Neuronal stem cell (in vitro differentiated cells): ENCODE measurements around the gene RAD51B.

Experiments used
- DNase-seq: peaks from one replicate; pipeline ENCODE4 v3.0.0-alpha.2; 2013; ENCODE audit warnings: low spot score
- H2AFZ ChIP-seq: one replicate; pipeline ENCODE4 v1.6.1; 2013; ENCODE audit warnings: mild to moderate bottlenecking, low read length, inconsistent platforms
- H2AK5ac ChIP-seq: 2 replicates; pipeline ENCODE4 v1.6.1; 2013; ENCODE audit warnings: low read depth, mild to moderate bottlenecking, inconsistent platforms, low read length, moderate library complexity, mixed read lengths
- H2BK120ac ChIP-seq: 2 replicates; pipeline ENCODE4 v1.6.1; 2013; ENCODE audit warnings: low read depth, mild to moderate bottlenecking, inconsistent platforms, low read length, moderate library complexity, mixed read lengths
- H2BK12ac ChIP-seq: one replicate; pipeline ENCODE4 v1.6.1; 2013; ENCODE audit warnings: low read length, inconsistent platforms
- H2BK15ac ChIP-seq: 2 replicates; pipeline ENCODE4 v1.6.1; 2013; ENCODE audit warnings: mild to moderate bottlenecking, low read length, inconsistent platforms, mixed read lengths
- H2BK5ac ChIP-seq: one replicate; pipeline ENCODE4 v1.6.1; 2013; ENCODE audit warnings: inconsistent platforms, mild to moderate bottlenecking, low read length, moderate library complexity
- H3K14ac ChIP-seq: one replicate; pipeline ENCODE4 v1.6.1; 2013; ENCODE audit warnings: low read length, inconsistent platforms
- H3K18ac ChIP-seq: 2 replicates; pipeline ENCODE4 v1.6.1; 2013; ENCODE audit warnings: low read length, inconsistent platforms
- H3K23ac ChIP-seq: 2 replicates; pipeline ENCODE4 v1.6.1; 2013; ENCODE audit warnings: low read depth, mild to moderate bottlenecking, mixed read lengths, low read length, inconsistent platforms; ENCODE audit not compliant: poor library complexity
- H3K27ac ChIP-seq: replicated peaks from 3 replicates; pipeline ENCODE4 v1.5.1; 2013; ENCODE audit warnings: low read length, inconsistent platforms
- H3K27me3 ChIP-seq, 3 experiments: 2 replicates each; pipeline ENCODE4 v1.6.1; 2013; ENCODE audit warnings: low read length in 3 of 3, mild to moderate bottlenecking in 2 of 3, inconsistent platforms in 1 of 3, low read depth in 1 of 3, mixed read lengths in 1 of 3, moderate library complexity in 1 of 3; ENCODE audit not compliant: control insufficient read depth in 3 of 3, insufficient read depth in 3 of 3
- H3K36me3 ChIP-seq, 2 donors: replicated peaks in 1 of 2; 2 replicates each; pipeline ENCODE4 v1.6.1; 2013; ENCODE audit warnings: low read length in 2 of 2; ENCODE audit not compliant: control insufficient read depth in 2 of 2, insufficient read depth in 2 of 2
- H3K4ac ChIP-seq: 2 replicates; pipeline ENCODE4 v1.6.1; 2013; ENCODE audit warnings: inconsistent platforms, mild to moderate bottlenecking, low read length, moderate library complexity
- H3K4me1 ChIP-seq, 2 donors: 1 replicate in 1 of 2; 2 replicates in 1 of 2; pipeline ENCODE4 v1.6.1; 2013; ENCODE audit warnings: low read length in 2 of 2, low read depth in 1 of 2; ENCODE audit not compliant: control insufficient read depth in 2 of 2, insufficient read depth in 1 of 2
- H3K4me2 ChIP-seq: one replicate; pipeline ENCODE4 v1.6.1; 2013; ENCODE audit warnings: mild to moderate bottlenecking, low read length, inconsistent platforms; ENCODE audit not compliant: insufficient read depth, poor library complexity, severe bottlenecking
- H3K4me3 ChIP-seq, 2 donors: 2 replicates each; pipeline ENCODE4 v1.5.1; 2013; ENCODE audit warnings: low read length in 2 of 2, mild to moderate bottlenecking in 2 of 2, inconsistent platforms in 1 of 2, moderate library complexity in 1 of 2
- H3K79me1 ChIP-seq: one replicate; pipeline ENCODE4 v1.6.1; 2013; ENCODE audit warnings: low read depth, mild to moderate bottlenecking, inconsistent platforms, low read length, moderate library complexity
- H3K9ac ChIP-seq: one replicate; pipeline ENCODE4 v1.6.1; 2013; ENCODE audit warnings: mild to moderate bottlenecking, low read depth, low read length, inconsistent platforms; ENCODE audit not compliant: poor library complexity
- H3K9me3 ChIP-seq, 2 donors: replicated peaks in 1 of 2; 2 replicates each; pipeline versions ENCODE3 to v1.6.1; 2013; ENCODE audit warnings: low read length in 2 of 2, mild to moderate bottlenecking in 2 of 2, inconsistent platforms in 1 of 2, low read depth in 1 of 2, mixed read lengths in 1 of 2, moderate library complexity in 1 of 2; ENCODE audit not compliant: control insufficient read depth in 2 of 2, insufficient read depth in 1 of 2
- H4K8ac ChIP-seq: one replicate; pipeline ENCODE4 v1.6.1; 2013; ENCODE audit warnings: low read depth, mild to moderate bottlenecking, inconsistent platforms, low read length, moderate library complexity
- H4K91ac ChIP-seq: one replicate; pipeline ENCODE4 v1.6.1; 2013; ENCODE audit warnings: low read length, low read depth, mild to moderate bottlenecking, inconsistent platforms; ENCODE audit not compliant: poor library complexity
- WGBS, 2 donors: extraction: QIAGEN DNeasy Blood & Tissue Kit; methylation state at CpG; one replicate each; pipeline ENCODE4 v1.1.7; 2013; ENCODE audit warnings: missing lambda C conversion rate in 2 of 2, mixed read lengths in 1 of 2; ENCODE audit not compliant: insufficient read length in 2 of 2, insufficient replicate concordance in 1 of 2; ENCODE audit errors: extremely low coverage in 2 of 2; 5-methylcytosine and 5-hydroxymethylcytosine counted together

RAD51B gene

DNA sequence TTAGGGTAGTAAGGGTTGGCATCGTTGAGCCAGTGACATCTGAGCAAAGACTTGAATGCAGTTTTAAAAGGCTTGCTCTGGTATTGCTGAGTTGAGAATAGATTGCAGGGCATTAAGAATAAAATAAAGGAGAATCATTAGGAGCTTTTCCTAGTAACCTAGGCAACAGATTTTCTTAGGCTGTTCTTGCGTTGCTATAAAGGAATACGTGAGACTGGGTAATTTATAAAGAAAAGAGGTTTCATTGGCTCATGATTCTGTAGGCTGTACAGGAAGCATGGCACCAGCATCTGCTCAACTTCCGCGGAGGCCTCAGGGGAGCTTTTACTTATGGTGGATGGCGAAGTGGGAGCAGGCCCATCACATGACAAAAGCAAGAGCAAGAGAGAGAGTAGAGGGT lies 97.4 kb downstream of the RAD51B start:
- no peak overlapping the region for H2BK120ac ChIP-seq
- no peak overlapping the region for H4K91ac ChIP-seq
- H3K23ac ChIP-seq = no peak overlapping the region
- whole genome bisulfite sequencing, 2 donors = no CpG with 5 or more reads among the region's 6 CpGs
- no peak overlapping the region for H2BK15ac ChIP-seq
- H3K36me3 ChIP-seq = no peaks in the 10 kb centered on the region
- no peak overlapping the region for H2AFZ ChIP-seq
- no peak overlapping the region for H4K8ac ChIP-seq
- H3K9me3 ChIP-seq = no peaks in the 10 kb centered on the region
- peaks cover 0 to 8% of the 10 kb centered on the region in 2 donors for H3K4me1 ChIP-seq
- no peak overlapping the region for H2AK5ac ChIP-seq
- no peaks in the 10 kb centered on the region for H3K79me1 ChIP-seq
- no peaks in the 10 kb centered on the region for H3K27me3 ChIP-seq
- H3K27ac ChIP-seq = no peak overlapping the region
- no peak overlapping the region for H3K14ac ChIP-seq
- H3K4me3 ChIP-seq = no peak overlapping the region
- no peak overlapping the region for H3K18ac ChIP-seq
- no peak overlapping the region for H2BK12ac ChIP-seq
- no peak overlapping the region for H2BK5ac ChIP-seq
- no peak for DNase-seq
- no peak overlapping the region for H3K9ac ChIP-seq
- no peak overlapping the region for H3K4ac ChIP-seq
- no peak overlapping the region for H3K4me2 ChIP-seq

DNA sequence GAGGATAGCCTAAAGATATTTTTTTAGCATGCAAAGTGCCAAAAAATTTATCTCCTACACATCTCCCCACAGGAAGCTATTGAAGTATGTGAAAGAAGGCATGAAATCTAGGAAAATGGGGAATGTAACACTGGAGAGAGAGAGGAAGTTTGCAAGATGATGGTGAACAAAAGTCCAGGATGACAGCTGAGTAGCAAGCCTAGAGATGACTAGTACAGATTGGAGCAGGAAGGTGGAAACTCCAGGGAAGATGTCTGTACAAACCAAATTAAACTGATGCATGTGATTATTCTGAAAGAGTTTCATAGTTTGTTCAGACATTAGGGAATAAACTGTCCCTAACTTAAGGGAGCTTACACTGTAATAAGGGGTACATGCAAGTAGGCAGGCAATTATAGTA lies 99.3 kb downstream of the RAD51B start:
- Histone ChIP-seq H2BK5ac (no peak overlapping the region), H2AFZ (peak overlapping the region; percentile 18), H3K4me3 (no peak overlapping the region), H4K8ac (no peak overlapping the region), H2BK12ac (no peak overlapping the region), H3K9me3 (no peaks in the 10 kb centered on the region), H3K9ac (no peak overlapping the region), H2BK15ac (no peak overlapping the region), H3K27ac (no peak overlapping the region), H3K23ac (no peak overlapping the region), H2AK5ac (no peak overlapping the region), H3K14ac (no peak overlapping the region), H3K4ac (no peak overlapping the region), H4K91ac (no peak overlapping the region), H3K79me1 (no peaks in the 10 kb centered on the region), H3K36me3 (no peaks in the 10 kb centered on the region), H3K18ac (no peak overlapping the region), H3K4me2 (no peak overlapping the region), H3K27me3 (no peaks in the 10 kb centered on the region), H3K4me1 (peaks cover 0 to 8% of the 10 kb centered on the region in 2 donors), H2BK120ac (no peak overlapping the region)
- no peak for DNase-seq

DNA sequence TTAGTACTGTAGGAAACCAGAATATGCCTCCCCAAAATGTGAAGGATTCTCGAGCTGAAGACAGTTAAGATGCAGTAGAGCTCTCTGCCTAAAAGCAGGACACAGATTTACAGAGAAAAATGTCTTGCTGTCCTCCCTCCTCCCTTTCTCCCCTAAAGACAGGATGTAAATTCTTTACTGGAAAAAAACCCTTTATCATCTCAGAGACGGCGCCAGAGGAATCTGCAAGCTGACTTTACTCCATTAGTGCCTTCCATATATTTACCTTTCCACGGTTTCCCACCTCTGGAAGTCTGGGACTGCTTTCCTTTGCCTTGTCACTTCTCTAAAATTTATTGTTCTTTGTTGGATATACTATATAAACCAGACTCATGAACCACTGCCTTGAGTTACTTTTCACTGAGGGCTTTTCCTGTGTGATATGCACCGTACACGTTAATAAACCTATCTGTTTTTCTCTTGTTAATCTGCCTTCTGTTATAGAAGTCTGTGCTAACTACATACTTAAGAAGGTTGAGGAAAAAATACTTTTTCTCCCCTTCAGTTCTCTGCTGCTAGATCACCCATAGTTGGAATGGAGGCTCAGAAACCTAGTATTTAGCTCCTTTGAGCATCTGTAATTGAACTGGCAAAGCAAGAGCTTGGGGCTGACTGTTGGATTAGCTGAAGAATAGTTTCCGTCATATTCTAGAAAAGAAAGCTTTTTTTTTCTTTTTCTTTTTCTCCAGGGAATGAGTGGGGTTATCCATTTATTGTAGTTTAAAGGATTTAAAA lies 99.9 kb downstream of the RAD51B start:
- no peak overlapping the region for H3K18ac ChIP-seq
- H2BK5ac ChIP-seq = no peak overlapping the region
- H3K4me1 ChIP-seq = peaks cover 0 to 8% of the 10 kb centered on the region in 2 donors
- no peak for DNase-seq
- H3K9ac ChIP-seq = no peak overlapping the region
- no peak overlapping the region for H2AK5ac ChIP-seq
- H2BK15ac ChIP-seq = no peak overlapping the region
- no peak overlapping the region for H2BK12ac ChIP-seq
- H3K23ac ChIP-seq = no peak overlapping the region
- H3K27me3 ChIP-seq = no peaks in the 10 kb centered on the region
- no peak overlapping the region for H3K14ac ChIP-seq
- no peak overlapping the region for H3K27ac ChIP-seq
- H4K8ac ChIP-seq = no peak overlapping the region
- H3K36me3 ChIP-seq = no peaks in the 10 kb centered on the region
- H2AFZ ChIP-seq = peak overlapping the region; percentile 18
- no peak overlapping the region for H4K91ac ChIP-seq
- no peaks in the 10 kb centered on the region for H3K9me3 ChIP-seq
- H2BK120ac ChIP-seq = no peak overlapping the region
- H3K4ac ChIP-seq = no peak overlapping the region
- no peaks in the 10 kb centered on the region for H3K79me1 ChIP-seq
- H3K4me3 ChIP-seq = no peak overlapping the region
- no CpG with 5 or more reads among the region's 7 CpGs for WGBS, 2 donors
- H3K4me2 ChIP-seq = no peak overlapping the region

DNA sequence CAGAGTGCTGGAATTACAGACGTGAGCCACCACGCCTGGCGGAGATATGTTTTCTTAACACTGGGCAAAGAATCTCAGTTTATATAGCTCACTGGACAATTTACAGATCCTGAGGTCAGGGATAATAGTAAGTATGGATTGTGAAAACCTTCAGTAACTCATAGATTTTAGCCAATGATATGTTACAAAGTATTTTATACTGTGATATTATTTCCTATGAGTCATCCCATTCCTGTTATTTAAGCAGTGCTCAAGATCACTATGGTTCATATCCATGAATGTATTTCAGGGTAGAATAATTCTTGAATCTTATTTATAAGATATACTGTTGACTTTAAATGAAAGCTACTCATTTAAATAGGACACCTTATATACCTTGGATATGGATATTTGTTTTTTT lies 107.2 kb downstream of the RAD51B start:
- no peak overlapping the region for H2AFZ ChIP-seq
- H3K79me1 ChIP-seq = no peaks in the 10 kb centered on the region
- H3K27ac ChIP-seq = no peak overlapping the region
- H3K4ac ChIP-seq = no peak overlapping the region
- WGBS, 2 donors = no CpG with 5 or more reads among the region's 3 CpGs
- H3K23ac ChIP-seq = no peak overlapping the region
- no peak overlapping the region for H3K9ac ChIP-seq
- H3K36me3 ChIP-seq = no peaks in the 10 kb centered on the region
- no peaks in the 10 kb centered on the region for H3K27me3 ChIP-seq
- DNase-seq = no peak
- H3K9me3 ChIP-seq = peaks cover 0 to 12% of the 10 kb centered on the region in 2 donors
- no peak overlapping the region for H2AK5ac ChIP-seq
- no peak overlapping the region for H2BK12ac ChIP-seq
- no peak overlapping the region for H3K4me3 ChIP-seq
- no peak overlapping the region for H3K14ac ChIP-seq
- H4K8ac ChIP-seq = no peak overlapping the region
- H2BK15ac ChIP-seq = no peak overlapping the region
- no peak overlapping the region for H2BK120ac ChIP-seq
- no peaks in the 10 kb centered on the region for H3K4me1 ChIP-seq
- no peak overlapping the region for H2BK5ac ChIP-seq
- H4K91ac ChIP-seq = no peak overlapping the region
- H3K4me2 ChIP-seq = no peak overlapping the region
- H3K18ac ChIP-seq = no peak overlapping the region
